Measurements from ENCODE around the gene MEIS2.

Gene MEIS2

GRCh38 chr15:37037850-37038715, 62.3 kb downstream of the MEIS2 start:
- DNase-seq: no peak

- DNase-seq: no peak
Measured at GRCh38 chr15:37037071-37037655, 63.2 kb downstream of the MEIS2 start.

GRCh38 chr15:37034835-37035748, 65.3 kb downstream of the MEIS2 start:
- DNase-seq: no peak

- DNase-seq: no peak
Measured at GRCh38 chr15:37034392-37034791, 66.0 kb downstream of the MEIS2 start.

- no peak for DNase-seq
Measured at GRCh38 chr15:37032091-37032775, 68.1 kb downstream of the MEIS2 start.

- no peak for DNase-seq
Measured at GRCh38 chr15:37031198-37031597, 69.2 kb downstream of the MEIS2 start.

- no peak for DNase-seq
Measured at GRCh38 chr15:37028625-37029296, 71.6 kb downstream of the MEIS2 start.

GRCh38 chr15:37020852-37021251, 79.5 kb downstream of the MEIS2 start:
- DNase-seq: no peak

GRCh38 chr15:37019479-37020433, 80.6 kb downstream of the MEIS2 start:
- no peak for DNase-seq

- DNase-seq: no peak
Measured at GRCh38 chr15:37017031-37017625, 83.2 kb downstream of the MEIS2 start.

GRCh38 chr15:37016231-37016630, 84.1 kb downstream of the MEIS2 start:
- no peak for DNase-seq

GRCh38 chr15:37015451-37015850, 84.9 kb downstream of the MEIS2 start:
- DNase-seq: no peak

GRCh38 chr15:37015035-37015434, 85.3 kb downstream of the MEIS2 start:
- DNase-seq: no peak

- no peak for DNase-seq
Measured at GRCh38 chr15:37014566-37014965, 85.8 kb downstream of the MEIS2 start.

- no peak for DNase-seq
Measured at GRCh38 chr15:37014137-37014536, 86.2 kb downstream of the MEIS2 start.

- no peak for DNase-seq
Measured at GRCh38 chr15:37010595-37010994, 89.8 kb downstream of the MEIS2 start.

- DNase-seq: no peak
Measured at GRCh38 chr15:37009288-37009687, 91.1 kb downstream of the MEIS2 start.

GRCh38 chr15:37008205-37008604, 92.1 kb downstream of the MEIS2 start:
- no peak for DNase-seq

- no peak for DNase-seq
Measured at GRCh38 chr15:37007301-37007700, 93.0 kb downstream of the MEIS2 start.

GRCh38 chr15:37004981-37005735, 95.2 kb downstream of the MEIS2 start:
- no peak for DNase-seq

Measured in stimulated activated CD4-positive, alpha-beta T cell treated with anti-CD3 and anti-CD28 coated beads, Interleukin-1b, Interleukin-23, amount 100 ng/mL, for 48 hours (primary cell).